ENCODE results near the gene SP2.

The SP2 gene

DNA sequence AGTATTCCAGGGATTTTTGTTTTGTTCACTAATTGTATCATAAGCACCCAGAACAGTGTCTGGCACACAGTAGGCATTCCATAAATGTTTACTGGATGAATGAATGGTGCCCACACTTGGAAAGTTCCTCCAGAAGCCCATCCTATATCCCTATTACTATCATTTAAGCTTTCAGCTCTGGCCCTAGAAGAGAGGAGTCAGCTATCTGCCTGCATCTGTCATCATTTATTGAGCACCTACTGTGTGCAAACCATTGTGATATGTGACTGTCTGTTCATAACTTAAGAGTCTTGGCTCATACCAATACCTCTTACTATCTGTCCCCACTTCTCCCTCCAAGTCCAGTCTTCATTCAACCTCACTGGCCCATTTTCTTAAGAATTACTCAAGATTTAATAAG, 25.0 kb upstream of the SP2 start:
- DNase-seq, result no peak

DNA sequence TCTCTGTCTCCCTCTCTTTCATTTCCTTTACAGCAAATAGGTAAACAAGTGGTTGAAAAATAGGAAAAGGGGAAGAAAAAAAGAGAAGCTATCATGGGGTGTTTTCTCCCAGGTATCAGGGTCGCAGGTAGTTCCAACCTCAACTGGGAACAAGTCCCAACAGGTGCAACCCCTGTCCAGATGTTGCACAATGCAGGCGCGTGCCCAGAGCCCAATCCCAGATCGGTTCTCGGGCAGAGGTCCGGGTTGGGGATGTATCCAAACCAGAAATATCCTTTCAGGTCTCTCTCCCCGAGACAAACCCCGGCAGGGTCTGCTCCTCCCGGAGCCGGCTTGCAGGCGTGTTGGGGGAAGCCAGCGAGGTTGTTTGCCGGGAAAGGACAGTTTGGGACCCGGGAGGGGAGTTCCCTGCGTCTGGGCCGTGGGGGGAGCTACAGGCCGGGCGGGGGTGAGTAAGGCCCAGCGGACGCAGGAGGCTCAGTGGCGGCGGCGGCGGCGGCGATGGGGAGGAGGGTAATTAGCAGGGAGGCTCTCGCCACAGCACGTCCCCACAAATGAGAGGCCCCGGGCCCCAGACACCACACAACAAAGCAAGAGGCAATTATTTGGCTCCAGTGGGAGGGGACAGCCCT, 23.9 kb upstream of the SP2 start:
- no peak for DNase-seq

DNA sequence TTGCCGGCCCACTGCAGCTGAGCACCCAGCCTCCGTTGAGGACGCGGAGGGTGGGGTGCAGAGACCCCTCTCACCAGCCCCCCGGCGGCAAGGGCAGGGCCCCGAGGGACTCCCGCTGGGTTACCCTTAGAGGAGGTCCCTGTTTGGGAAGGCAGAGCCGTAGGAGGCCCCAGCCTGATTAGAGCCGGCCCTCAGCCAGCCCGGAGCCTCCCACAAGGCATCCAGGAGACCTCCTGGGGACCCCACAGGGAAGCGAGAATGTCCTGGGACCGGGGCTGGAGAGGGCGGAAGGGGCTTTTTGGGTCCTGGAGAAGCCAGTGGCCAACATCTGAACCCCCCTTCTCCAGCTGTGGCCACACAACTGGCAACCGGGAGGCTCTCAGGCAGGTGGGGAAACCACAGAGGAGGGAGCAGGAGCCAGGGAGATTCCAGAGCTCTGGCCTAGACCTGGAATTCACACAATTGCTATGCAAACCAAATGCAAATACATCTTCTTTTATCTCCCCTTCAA, 23.3 kb upstream of the SP2 start:
- no peak for DNase-seq

DNA sequence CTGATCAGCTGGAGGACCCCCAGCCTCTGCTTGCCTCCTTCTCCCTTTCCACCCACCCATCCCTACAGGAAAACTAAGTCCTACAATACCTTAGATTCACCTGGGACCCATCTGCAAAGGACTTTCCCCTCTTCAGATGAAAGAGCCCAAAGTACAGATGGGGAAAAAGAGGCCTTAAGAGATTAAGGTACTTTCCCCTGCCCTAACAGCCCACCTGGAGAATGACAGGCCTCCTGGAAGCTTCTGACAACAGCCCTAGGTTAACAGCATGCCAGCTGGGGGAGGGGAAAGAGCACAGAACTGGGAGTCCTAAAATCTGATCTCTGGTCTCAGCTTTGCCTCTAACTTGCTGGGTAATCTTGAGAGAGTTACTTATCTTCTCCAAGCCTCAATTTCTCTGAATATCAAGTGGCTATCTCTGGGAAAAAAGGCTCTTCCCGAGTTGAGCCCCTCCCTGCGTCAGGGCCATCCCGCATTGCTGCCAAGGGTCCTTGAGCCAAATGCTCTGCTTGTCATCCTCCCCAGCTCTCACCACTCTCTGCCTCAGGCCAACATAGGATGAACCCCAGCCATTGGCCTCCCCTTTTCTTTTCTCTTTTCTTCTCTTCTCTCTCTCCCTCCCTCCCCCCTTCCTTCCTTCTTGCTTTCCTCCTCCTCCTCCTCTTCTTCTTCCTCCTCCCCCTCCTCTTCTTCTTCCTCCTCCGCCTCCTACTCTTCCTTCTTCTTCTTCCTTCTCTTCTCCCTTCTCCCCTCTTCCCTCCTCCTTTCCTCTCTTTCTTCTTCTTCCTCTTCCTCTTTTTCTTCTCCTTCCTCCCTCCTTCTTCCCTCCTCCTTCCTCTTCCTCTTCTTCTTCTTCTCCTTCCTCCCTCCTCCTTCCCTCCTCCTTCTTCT, 22.6 kb upstream of the SP2 start:
- no peak for DNase-seq

DNA sequence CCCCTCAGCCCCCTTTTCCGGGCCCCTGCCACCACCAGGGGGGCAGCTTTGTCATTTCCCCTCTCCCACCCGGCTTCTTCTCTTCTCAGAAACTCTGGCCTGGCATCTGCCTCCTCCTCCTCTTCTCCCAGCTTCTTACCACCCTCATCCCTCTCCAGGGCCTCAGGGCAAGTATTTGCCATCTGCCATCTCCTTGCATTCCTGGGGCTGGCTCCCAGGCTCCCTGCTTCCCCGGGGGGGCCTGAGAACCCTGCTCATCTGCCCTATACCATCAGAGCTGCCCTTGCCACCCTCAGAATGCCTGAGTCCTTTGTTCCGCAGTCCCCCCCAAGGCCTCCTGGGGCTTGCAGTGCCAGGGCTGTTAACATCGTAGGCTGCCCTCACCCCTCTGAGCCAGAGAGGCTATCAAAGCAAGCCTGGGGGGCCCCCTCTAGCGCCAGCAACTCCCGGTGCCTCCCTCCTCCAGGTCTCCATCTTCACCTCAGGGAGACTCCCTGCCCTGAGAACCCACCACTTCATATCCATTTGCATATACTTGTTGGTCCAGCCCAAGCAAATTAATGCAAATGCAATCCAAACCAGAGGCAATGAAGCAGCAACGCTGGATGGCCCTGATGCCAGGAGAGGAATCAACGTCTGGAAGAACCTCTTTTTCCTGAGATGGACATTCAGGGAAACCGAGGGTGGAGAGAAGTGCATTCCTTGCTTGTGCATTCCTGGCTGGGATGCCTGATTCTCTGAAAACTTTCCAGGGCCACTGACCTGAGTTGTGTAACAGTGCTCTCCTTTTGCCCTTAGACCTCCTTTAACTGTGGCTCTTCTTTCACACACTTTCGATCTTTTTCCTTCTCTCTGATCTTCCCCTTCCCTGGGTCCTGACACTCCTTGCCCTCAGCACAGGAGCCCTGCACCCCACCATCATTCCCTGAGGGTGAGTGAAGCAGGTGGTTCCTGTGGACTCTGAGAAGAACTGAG, 20.7 kb upstream of the SP2 start:
- DNase-seq, result no peak

DNA sequence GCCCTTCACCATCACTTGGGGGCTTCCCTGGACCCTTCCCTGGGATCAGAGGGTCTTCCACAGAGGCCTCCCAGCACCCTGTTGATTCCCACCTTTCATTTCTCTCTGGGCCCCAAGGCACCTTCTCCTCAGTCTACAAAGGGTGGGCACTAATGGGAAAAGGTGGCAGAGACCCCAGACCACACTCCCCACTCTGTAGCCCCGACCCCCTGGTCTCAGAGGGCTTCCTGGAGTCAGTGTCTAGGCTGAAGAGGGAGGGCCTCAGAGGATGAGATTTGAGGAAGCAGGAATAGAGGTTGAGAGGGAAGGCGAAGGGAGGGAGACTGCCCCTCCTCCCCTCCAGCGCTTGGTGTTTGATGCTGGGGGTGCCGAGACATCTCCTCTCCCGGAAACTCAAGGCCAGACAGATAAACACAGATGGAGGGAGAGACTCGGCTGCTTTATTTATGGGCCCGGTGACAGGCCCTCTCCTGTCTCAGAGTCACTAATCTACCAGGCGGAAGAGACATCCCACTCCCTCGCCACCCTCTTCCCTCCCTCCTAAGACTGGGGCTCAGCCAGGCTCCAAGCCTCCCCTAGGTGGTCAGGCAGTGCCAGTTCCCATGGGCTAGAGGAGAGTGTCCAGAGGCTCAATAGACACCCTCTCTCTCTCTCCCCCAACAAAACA, 18.5 kb upstream of the SP2 start:
- no peak for DNase-seq

DNA sequence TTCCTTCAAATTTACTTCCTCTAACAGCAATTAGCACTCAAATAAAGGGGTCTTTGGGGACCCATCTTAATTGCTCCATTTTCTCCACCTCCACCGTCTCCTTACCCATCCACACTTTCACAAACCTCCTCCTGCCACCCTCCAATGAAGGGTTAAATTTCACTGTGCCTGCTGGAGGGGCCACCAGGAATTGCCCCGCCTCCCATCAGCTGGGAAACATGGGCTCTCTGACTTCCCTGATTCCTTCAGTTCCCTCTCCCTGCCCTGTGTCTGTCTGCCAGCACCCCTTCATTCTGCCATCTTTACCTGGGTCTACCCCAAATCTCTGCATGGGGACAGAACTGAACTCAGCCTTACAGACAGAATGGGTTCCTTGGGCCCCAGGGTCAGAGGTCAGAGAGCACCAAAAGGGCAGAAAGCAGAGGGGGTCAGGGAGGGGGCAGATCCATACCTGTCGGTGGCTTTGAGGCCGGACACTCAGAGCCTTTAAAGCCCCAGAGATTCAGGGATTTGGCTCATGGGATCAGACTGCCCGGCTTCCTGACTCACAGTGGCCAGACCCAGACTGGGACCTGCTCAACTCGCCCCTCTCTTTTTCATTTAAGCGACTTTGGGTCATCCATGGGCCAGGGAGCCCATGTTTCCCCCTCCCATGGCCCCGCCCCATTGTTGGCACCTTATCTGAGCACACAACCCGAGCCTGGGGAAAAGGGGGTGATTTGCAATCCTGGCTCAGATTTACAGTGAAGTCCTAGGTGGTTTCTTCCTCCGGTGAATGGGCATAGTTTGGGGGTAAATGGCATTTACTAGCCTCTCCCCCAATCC, 17.6 kb upstream of the SP2 start:
- no peak for DNase-seq

DNA sequence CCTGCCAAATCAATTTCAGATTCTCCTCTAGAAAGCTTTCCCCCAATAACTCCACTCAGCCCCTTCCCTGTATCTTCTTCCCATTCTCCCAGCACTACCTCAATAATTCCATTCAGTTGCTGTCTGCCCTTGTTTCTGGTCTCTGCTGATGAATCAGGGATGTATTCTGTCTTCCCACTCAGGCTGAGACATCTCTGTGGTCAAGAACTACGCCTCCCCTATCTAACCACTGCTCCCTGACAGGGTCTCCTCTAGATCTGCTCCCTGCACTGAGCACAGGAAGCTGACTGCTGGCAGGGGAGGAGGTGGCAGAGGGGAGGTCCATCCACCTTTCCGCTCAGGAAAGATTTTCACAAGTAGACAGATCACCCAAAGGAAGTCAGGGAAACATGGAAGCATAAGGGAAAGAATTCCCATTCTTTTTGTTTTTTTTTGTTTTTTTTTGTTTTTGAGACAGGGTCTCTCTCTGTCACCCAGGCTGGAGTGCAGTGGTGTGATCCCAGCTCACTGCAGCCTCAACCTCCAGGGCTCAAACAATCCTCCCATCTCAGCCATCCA, 16.9 kb upstream of the SP2 start:
- DNase-seq, result no peak

DNA sequence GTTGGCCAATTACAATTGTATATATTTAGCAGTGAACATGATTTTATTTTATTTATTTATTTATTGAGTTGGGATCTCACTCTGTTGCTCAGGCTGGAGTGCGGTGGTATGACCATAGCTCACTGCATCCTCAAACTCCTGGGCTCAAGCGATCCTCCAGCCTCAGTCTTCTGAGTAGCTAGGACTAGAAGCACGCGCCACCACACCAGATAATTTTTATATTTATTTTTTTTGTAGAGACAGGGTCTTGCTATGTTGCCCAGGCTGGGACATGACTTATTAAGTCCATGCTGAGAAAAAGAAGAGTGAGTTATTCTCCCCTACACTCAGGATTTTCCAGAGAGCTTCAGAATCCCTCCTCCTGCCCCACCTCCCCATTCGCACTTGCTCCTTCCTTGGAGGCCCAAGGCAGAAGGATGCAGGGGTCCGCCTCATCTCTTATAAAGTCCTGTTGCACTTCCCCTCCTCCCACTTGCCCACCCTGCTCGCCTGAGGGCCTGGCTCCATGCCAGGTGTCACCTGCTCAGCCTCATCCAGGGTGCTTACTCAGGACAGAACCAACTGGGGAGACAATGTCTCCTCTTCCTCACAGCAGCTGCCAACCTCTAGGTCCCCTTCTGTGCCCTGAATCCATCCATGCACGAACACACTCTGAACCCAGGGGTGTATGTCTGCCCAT, 16.1 kb upstream of the SP2 start:
- DNase-seq, result no peak

DNA sequence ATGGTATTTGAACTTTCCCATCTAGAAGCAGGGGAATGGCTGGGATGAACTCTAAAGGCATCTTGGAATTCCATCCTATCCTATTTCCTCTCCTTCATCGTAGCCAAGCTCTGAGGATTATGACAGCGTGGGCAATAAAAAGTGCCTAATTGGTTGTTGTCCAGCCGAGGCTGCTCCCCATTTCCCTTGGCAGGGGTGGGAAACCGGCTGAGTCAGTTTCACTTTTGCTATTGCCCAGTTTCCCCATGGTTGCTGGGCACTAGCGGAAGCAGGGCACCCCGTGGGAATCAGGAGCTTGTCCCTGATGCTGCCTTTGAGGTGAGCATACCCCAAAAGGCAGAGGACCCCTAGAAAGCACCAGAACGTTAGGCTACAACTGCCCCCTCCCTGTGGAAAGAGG, 13.8 kb upstream of the SP2 start:
- no peak for DNase-seq

DNA sequence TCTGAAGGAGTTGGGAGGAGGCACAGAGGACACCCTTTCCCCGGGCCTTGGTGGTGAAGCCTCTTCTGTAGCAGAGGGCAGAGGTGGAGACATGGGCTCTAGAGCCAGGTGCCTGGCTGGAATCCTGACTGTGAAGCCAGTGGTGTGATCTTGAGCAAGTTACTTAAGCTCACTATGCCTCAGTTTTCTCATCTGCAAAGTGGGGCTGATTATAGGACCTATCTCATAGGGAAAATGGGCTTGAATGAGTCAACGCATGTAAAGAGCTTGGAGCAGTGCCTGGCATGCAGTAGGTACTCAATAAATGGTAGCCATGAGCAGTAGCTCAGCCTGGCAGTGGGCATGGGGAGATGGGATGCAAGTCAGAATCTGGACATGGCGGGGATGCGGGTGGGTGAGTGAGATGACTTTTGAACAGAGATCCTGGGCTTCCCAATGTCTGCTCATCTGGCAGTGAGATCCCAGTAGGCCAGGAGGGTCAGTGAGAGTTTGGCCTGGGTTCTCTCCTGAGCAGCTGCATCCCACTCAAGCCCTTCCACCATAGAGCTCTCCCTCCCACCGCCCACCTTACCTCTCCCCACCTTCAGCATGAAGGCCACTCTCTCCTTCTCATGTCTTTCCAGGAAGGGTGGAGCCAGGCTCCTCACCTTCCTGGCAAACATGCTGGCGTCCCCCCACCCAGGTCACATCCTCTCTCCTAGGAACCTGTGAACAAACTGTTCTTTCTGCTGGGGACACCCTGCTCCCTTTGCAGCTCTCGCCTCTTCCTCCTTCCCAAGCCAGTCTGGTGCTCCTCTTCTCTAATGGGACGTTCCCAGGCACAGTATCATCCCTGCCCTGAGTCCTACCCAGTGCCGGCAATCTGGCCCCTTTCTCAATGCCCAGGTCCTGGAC, 13.1 kb upstream of the SP2 start:
- no peak for DNase-seq

DNA sequence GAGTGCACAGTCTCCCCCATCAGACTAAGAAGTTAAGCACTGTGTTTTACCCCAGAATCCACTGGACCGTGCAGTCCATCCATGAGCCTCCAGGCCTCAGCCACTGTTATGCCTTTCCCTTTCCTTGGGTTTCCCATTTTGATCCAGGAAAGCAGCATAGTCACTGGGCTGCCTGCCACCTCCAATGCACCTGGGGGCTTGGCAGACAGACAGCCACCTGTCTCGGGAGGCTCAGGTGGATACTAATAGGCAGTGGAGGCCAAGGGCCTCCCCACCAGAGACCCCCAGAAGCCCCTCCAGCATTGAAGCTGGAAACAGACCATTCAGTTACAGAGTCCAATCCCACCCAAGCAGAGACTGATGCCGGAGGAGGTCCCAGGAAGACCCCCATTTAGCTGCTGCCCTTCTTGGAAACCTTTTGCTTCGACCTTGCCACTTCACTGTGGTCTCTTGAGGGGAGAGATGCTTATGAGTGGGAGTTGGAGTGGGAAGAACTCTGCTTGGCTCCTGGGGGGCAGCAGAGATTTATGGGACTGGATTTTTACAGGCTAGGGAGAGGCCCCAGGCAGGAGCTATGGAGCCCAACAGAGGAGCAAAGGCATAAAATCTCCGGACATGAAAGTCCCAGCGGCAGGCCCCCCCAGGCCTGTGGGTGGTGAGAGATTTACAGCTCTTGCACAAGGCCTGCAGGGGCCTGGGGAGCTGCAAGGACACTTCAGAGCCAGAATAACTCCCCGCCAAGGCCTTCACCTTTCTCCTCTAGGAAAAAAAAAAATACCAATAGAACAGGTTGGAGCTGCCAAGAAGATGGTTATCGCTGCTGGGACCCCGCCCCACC, 12.2 kb upstream of the SP2 start:
- no peak for DNase-seq

DNA sequence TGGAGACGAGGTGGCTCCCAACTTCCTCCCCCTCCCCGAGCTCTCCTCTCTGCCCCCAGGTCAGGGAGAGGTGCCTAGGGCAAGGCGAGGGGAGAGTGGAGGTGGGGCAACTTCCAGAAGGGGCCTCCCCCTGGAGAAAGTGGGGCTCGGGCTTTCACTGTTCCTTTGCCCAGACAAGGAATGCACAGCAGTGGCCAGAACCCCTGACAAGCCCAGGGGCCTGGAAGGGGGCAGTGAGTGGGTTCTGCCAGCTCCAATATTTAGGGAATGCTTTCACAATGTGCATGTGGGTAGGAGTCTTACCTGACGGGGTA, 11.7 kb upstream of the SP2 start:
- no peak for DNase-seq

DNA sequence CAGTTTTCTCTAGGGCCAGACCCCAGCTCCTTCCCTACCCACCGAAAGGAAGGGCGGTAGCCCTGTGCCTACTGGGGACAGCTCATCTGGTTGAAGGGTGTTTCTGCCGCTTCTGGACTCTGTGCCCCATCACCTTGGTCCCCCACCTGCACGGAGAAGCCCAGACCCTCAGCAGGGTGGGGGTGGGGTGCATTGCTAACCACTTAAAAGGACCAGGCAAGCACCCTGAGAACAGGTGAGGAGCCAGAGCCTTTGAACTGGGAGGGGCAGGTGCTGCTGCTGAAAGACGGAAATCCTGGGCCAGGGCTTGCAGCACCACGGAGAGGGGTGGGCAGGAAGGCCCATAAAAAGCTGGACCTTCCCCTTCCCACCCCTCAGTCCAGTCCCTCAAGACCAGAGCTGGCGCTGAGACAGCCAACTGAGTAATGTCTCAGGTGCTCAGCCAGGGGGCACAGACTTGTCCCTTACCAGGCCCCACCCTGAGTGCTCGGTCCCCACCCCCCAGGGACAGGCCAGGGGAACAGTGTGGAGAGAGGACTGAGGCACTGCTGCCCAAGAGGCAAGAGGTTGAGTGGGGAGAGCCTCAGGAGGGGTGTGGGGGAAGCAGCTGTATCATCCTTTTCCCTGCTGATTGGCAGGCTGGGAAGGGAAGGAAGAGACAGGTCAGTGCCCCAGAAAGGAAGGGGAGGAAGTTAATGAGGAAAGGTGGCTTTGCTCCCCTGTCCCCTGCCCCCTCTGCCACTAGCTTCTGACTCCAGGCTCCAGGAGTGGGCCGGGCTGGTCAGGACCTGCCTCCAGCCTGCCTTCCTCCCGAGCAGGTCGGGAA, 10.9 kb upstream of the SP2 start:
- no peak for DNase-seq

DNA sequence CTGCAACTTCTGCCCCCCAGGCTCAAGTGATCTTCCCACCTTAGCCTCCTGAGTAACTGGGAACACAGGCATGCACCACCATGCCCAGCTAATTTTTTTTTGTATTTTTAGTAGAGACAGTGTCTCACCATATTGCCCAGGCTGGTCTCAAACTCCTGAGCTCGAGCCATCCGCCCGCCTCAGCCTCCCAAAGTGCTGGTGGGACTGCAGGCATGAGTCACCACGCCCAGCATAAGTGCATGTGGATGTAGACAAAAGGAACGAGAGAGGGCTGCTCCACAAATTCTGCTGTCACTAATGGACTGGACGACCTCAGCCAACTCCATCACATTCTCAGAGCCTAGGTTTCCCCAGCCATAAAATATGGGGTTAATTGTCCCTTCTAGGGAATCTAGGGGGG, 7.7 kb upstream of the SP2 start:
- no peak for DNase-seq

DNA sequence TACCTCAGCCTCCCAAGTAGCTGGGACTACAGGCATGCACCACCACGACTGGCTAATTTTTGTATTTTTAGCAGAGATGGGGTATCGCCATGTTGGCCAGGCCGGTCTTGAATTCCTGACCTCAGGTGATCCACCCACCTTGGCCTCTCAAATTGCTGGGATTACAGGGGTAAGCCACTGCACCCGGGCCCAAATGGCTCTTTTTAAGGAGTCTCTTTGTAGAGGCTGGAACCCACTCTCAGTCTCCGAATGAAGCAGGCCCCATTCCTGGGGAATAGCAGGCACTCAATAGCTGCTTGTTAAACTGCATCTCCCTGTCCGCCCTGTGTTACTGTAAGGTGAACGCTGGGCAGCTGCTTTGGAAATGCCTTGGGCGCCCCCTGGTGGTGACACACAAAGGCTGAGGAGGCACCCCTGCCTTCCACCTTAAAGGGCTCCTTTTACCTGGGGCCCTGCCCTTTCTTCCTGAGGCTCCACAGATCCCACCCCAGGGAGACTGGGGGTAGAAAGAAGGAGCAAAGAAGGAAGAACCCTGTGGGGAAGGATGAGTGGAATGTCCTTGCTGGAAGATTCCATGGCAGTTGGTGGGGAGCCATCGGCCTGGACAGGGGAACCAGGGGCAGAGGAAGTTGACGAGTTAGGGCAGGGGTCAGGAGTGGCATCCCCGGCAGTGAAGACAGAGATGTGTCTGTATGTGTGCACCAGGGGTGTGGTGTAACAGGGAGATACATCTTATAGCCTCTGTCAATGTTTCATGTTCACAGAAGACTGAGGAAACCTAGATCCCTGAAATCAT, 6.1 kb upstream of the SP2 start:
- peak; percentile 84 to 94 for DNase-seq

DNA sequence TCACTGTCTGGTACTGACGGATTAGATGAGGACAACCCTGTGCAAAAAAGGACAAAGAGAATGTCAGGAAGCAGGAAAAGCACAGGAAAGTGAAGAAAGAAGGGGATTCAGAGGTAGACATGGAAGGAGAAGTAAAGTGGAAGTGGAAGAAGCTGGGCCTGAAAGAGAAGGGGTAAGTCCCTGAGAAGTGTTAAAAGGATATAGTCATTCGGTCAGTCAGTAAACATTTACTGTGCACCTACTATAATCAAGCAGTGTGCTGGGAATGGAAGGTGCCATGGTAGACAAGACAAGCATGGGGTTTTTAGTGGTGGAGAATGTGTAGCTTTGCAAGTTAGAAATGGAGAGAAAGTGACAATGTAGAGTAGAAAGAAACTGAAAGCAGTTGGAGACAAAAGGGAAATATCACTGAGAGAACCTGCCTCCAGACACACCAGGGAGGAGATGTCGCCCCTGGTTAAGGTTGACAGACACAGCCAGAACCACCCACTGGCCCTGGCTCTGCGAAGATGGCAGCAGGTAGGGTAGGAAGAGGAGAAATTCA, 4.4 kb upstream of the SP2 start:
- no peak for DNase-seq

Data from stimulated activated CD4-positive, alpha-beta T cell treated with anti-CD3 and anti-CD28 coated beads, Interleukin-4, amount 100 ng/mL, for 4 hours (primary cell).